ENCODE measurements around the gene ACSM2B. TPM values are rescaled to one million over a fixed set of nuclear protein-coding genes. Genes with fewer than 3 reads are reported as not detected.
"Not testable (repeated sequence)": the region's sequence is repeated elsewhere in the genome, so short reads cannot be mapped to it uniquely, and the experiment has no call there.

ACSM2B gene

GRCh38 chr16:20517149-20517548 lies 59.0 kb downstream of the ACSM2B start:
- H3K4me3 ChIP-seq (ENCODE audit: low read length), result no peak overlapping the region
- H3K27me3 ChIP-seq (ENCODE audit: control insufficient read depth, insufficient read depth, low read length), result no peaks in the 10 kb centered on the region
- no peaks in the 10 kb centered on the region for H3K36me3 ChIP-seq (ENCODE audit: insufficient read depth, low read length)
- H3K4me2 ChIP-seq (ENCODE audit: low read length), result no peak overlapping the region
- no peaks in the 10 kb centered on the region for H3K9me3 ChIP-seq (replicated peaks; ENCODE audit: low read length)
- no peak overlapping the region for H3K9ac ChIP-seq (ENCODE audit: low read depth, low read length)
- H3K4me1 ChIP-seq (ENCODE audit: control insufficient read depth, insufficient read depth, low read length), result no peaks in the 10 kb centered on the region

DNA sequence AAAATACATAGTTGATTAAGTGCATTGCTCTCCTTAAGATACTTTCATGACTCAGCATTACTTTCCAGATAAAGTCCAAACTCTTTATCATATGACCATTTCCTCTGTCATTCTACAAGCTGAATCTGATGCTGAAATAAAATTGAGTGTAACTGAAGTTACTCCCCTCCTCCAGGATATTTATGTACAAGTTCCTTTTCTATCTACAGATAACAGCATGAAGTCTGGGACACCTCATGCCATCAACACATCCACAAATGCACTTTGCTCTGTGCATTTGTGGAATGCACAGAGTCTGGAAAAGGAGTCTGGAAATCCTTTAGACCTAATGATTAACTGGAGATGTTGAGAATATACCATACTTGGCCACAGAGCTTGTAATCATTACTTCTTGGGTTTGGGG lies 60.5 kb downstream of the ACSM2B start:
- Histone ChIP-seq H3K36me3 (ENCODE audit: insufficient read depth, low read length) (no peaks in the 10 kb centered on the region), H3K9ac (ENCODE audit: low read depth, low read length) (no peak overlapping the region), H3K4me2 (ENCODE audit: low read length) (no peak overlapping the region), H3K4me1 (ENCODE audit: control insufficient read depth, insufficient read depth, low read length) (no peaks in the 10 kb centered on the region), H3K9me3 (replicated peaks; ENCODE audit: low read length) (no peaks in the 10 kb centered on the region), H3K4me3 (ENCODE audit: low read length) (no peak overlapping the region), H3K27me3 (ENCODE audit: control insufficient read depth, insufficient read depth, low read length) (no peaks in the 10 kb centered on the region)

DNA sequence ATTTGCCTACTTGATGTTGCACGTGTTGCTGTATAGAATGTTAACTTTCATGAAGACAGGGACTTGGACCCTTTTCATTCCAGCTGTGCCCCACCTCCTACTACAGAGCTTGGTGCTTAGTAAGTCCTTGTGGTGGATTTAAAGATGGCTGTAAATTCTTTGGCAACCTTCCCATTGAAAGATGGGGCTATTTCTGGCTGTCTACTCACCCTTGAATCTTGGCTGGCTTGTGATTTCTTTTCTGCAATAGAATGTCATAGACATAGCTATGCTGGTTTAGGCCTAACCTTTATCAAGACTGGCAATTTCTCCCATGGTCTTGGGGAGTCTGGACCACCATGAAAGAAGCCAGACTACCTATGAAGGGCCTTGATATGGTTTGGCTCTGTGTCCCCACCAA lies 65.8 kb downstream of the ACSM2B start:
- H3K4me2 ChIP-seq (ENCODE audit: low read length), result no peak overlapping the region

GRCh38 chr16:20507280-20507679 lies 68.9 kb downstream of the ACSM2B start:
- no peak overlapping the region for H3K4me2 ChIP-seq (ENCODE audit: low read length)
- no peak overlapping the region for H3K4me3 ChIP-seq (ENCODE audit: low read length)
- no peaks in the 10 kb centered on the region for H3K36me3 ChIP-seq (ENCODE audit: insufficient read depth, low read length)
- H3K9me3 ChIP-seq (replicated peaks; ENCODE audit: low read length), result peaks cover 3% of the 10 kb centered on the region
- no peaks in the 10 kb centered on the region for H3K4me1 ChIP-seq (ENCODE audit: control insufficient read depth, insufficient read depth, low read length)
- H3K9ac ChIP-seq (ENCODE audit: low read depth, low read length), result no peak overlapping the region
- H3K27me3 ChIP-seq (ENCODE audit: control insufficient read depth, insufficient read depth, low read length), result no peaks in the 10 kb centered on the region

More for the DNA sequence above, 65.8 kb downstream of the ACSM2B start:
- H3K27me3 ChIP-seq (ENCODE audit: control insufficient read depth, insufficient read depth, low read length), result no peaks in the 10 kb centered on the region
- H3K36me3 ChIP-seq (ENCODE audit: insufficient read depth, low read length), result no peaks in the 10 kb centered on the region
- no peak overlapping the region for H3K4me3 ChIP-seq (ENCODE audit: low read length)
- H3K9ac ChIP-seq (ENCODE audit: low read depth, low read length), result no peak overlapping the region
- H3K9me3 ChIP-seq (replicated peaks; ENCODE audit: low read length), result no peaks in the 10 kb centered on the region
- no peaks in the 10 kb centered on the region for H3K4me1 ChIP-seq (ENCODE audit: control insufficient read depth, insufficient read depth, low read length)

GRCh38 chr16:20504418-20504817 lies 71.7 kb downstream of the ACSM2B start:
- no peaks in the 10 kb centered on the region for H3K4me1 ChIP-seq (ENCODE audit: control insufficient read depth, insufficient read depth, low read length)
- peaks cover 3% of the 10 kb centered on the region for H3K9me3 ChIP-seq (replicated peaks; ENCODE audit: low read length)
- no peaks in the 10 kb centered on the region for H3K27me3 ChIP-seq (ENCODE audit: control insufficient read depth, insufficient read depth, low read length)
- H3K4me3 ChIP-seq (ENCODE audit: low read length), result no peak overlapping the region
- no peak overlapping the region for H3K4me2 ChIP-seq (ENCODE audit: low read length)
- H3K36me3 ChIP-seq (ENCODE audit: insufficient read depth, low read length), result no peaks in the 10 kb centered on the region
- H3K9ac ChIP-seq (ENCODE audit: low read depth, low read length), result no peak overlapping the region

DNA sequence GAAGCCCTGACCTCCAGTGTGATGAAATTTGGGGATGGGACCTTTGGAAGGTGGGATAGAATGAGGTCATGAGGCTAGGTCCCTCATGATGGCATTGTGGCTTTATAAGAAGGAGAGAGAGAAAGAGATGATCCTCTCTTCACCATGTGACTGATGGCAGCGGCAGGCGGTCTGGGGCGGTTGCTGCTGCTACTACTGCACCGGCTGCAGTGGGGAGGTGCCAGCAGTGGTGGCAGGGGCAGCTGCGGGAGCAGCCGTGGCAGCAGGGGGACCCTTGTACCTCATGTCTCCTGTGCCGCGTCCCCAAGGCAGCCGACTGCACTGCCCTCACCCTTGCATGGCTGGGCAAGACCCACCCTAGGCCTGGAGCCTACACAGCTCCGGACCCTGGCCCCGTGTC lies 84.7 kb downstream of the ACSM2B start:
- H3K9ac ChIP-seq (ENCODE audit: low read depth, low read length); H3K4me2 ChIP-seq (ENCODE audit: low read length); H3K4me1 ChIP-seq (ENCODE audit: control insufficient read depth, insufficient read depth, low read length); H3K9me3 ChIP-seq (replicated peaks; ENCODE audit: low read length); H3K27me3 ChIP-seq (ENCODE audit: control insufficient read depth, insufficient read depth, low read length); H3K4me3 ChIP-seq (ENCODE audit: low read length); H3K36me3 ChIP-seq (ENCODE audit: insufficient read depth, low read length): not testable (repeated sequence)

GRCh38 chr16:20490994-20491393 lies 85.2 kb downstream of the ACSM2B start:
- H3K36me3 ChIP-seq (ENCODE audit: insufficient read depth, low read length); H3K9ac ChIP-seq (ENCODE audit: low read depth, low read length); H3K9me3 ChIP-seq (replicated peaks; ENCODE audit: low read length); H3K4me2 ChIP-seq (ENCODE audit: low read length); H3K4me3 ChIP-seq (ENCODE audit: low read length); H3K27me3 ChIP-seq (ENCODE audit: control insufficient read depth, insufficient read depth, low read length); H3K4me1 ChIP-seq (ENCODE audit: control insufficient read depth, insufficient read depth, low read length): not testable (repeated sequence)

Small RNA genes within 50 kb of the gene (small RNA-seq; reads per million reads assigned to genes)
- not detected for gene AC141273.3
